PC-9 (cell line): ENCODE measurements around the gene RPS2. TPM values are rescaled to one million over a fixed set of nuclear protein-coding genes. Genes with fewer than 3 reads are reported as not detected.

Experiments
- BruUV-seq: library from RNA; stranded (reverse); fragments of 400-500 nt; replicated peaks from 2 replicates; lab custom pipeline; 2021; lab: Mats Ljungman, UMichigan
- CTCF ChIA-PET: fragments of 300-600 bp; sonication (Branson Sonifier 250); formaldehyde crosslinking; loops from one replicate; lab custom pipeline; 2022; ENCODE audit warnings: antibody characterized with exemption; lab: Charles Lee
- POLR2A ChIA-PET: fragments of 300-600 bp; sonication (Branson Sonifier 250); formaldehyde crosslinking; loops from one replicate; lab custom pipeline; 2022; ENCODE audit warnings: antibody characterized with exemption; ENCODE audit not compliant: unreplicated experiment; lab: Charles Lee
- DNase-seq, 2 experiments: peaks; one replicate each; pipeline versions ENCODE4 v3.0.0 to v3.0.0-alpha.2; 2015 to 2022; ENCODE audit warnings: mixed read lengths in 1 of 2
- H2AFZ ChIP-seq: fragments of 200-600 bp; sonication (generic); 2 replicates; pipeline ENCODE4 v1.8.1; 2017; ENCODE audit warnings: antibody characterized with exemption
- H3F3A ChIP-seq: fragments of 200-600 bp; sonication (generic); 2 replicates; pipeline ENCODE4 v1.8.1; 2017; ENCODE audit warnings: antibody characterized with exemption, mild to moderate bottlenecking, low read depth; ENCODE audit not compliant: insufficient read depth
- H3K27ac ChIP-seq: fragments of 200-600 bp; sonication (generic); 2 replicates; pipeline ENCODE4 v1.6.1; 2016; ENCODE audit warnings: mixed run types
- H3K27me3 ChIP-seq: fragments of 200-600 bp; sonication (generic); 2 replicates; pipeline ENCODE4 v1.6.1; 2016; ENCODE audit warnings: low read depth, mixed run types; ENCODE audit not compliant: insufficient read depth
- H3K36me3 ChIP-seq: fragments of 200-600 bp; sonication (generic); 2 replicates; pipeline ENCODE4 v1.6.1; 2016; ENCODE audit warnings: low read depth, mixed run types
- H3K4me1 ChIP-seq: fragments of 200-600 bp; sonication (generic); replicated peaks from 2 replicates; pipeline ENCODE4 v1.6.1; 2016; ENCODE audit warnings: mixed run types; ENCODE audit not compliant: insufficient read depth
- H3K4me2 ChIP-seq: fragments of 200-600 bp; sonication (generic); 2 replicates; pipeline ENCODE4 v1.6.1; 2017; ENCODE audit warnings: mixed run types
- H3K4me3 ChIP-seq: fragments of 200-600 bp; sonication (generic); 2 replicates; pipeline ENCODE4 v1.6.1; 2016; ENCODE audit warnings: mixed run types
- H3K79me2 ChIP-seq: fragments of 200-600 bp; sonication (generic); 2 replicates; pipeline ENCODE4 v1.6.1; 2017; ENCODE audit warnings: low read depth, mixed run types
- H3K9me2 ChIP-seq: fragments of 200-600 bp; sonication (generic); 2 replicates; pipeline ENCODE4 v1.8.1; 2017; ENCODE audit warnings: mild to moderate bottlenecking; ENCODE audit not compliant: insufficient read depth
- H3K9me3 ChIP-seq: fragments of 200-600 bp; sonication (generic); 2 replicates; pipeline ENCODE4 v1.8.1; 2016; ENCODE audit warnings: low read depth; ENCODE audit not compliant: insufficient read depth
- H4K20me1 ChIP-seq: fragments of 200-600 bp; sonication (generic); 2 replicates; pipeline ENCODE4 v1.8.1; 2017; ENCODE audit not compliant: insufficient read depth
- EZH2 ChIP-seq: fragments of 200-600 bp; sonication (generic); IDR thresholded peaks from 2 replicates; pipeline ENCODE4 v1.8.0; 2017; ENCODE audit warnings: antibody characterized with exemption, low read depth
- intact Hi-C: fragments of 100-400 bp; cut with micrococcal nuclease; formaldehyde crosslinking; loops from one replicate; pipeline ENCODE4 v1.10.0; 2022; ENCODE audit not compliant: unreplicated experiment
- total RNA-seq: library from RNA; stranded (reverse); gene quantifications from 2 replicates; pipeline ENCODE4 v1.2.3, GENCODE V29; 2021
- TF ChIP-seq, protein P1 (sequence below): fragments of 200-600 bp; sonication (generic); conservative IDR thresholded peaks from 2 replicates; pipeline ENCODE4 v1.6.1; 2017; ENCODE audit warnings: mixed run types, antibody characterized with exemption, mild to moderate bottlenecking, moderate library complexity

Gene RPS2
- total RNA-seq, 1 experiment from 2014 or later = 3,808 TPM

DNA sequence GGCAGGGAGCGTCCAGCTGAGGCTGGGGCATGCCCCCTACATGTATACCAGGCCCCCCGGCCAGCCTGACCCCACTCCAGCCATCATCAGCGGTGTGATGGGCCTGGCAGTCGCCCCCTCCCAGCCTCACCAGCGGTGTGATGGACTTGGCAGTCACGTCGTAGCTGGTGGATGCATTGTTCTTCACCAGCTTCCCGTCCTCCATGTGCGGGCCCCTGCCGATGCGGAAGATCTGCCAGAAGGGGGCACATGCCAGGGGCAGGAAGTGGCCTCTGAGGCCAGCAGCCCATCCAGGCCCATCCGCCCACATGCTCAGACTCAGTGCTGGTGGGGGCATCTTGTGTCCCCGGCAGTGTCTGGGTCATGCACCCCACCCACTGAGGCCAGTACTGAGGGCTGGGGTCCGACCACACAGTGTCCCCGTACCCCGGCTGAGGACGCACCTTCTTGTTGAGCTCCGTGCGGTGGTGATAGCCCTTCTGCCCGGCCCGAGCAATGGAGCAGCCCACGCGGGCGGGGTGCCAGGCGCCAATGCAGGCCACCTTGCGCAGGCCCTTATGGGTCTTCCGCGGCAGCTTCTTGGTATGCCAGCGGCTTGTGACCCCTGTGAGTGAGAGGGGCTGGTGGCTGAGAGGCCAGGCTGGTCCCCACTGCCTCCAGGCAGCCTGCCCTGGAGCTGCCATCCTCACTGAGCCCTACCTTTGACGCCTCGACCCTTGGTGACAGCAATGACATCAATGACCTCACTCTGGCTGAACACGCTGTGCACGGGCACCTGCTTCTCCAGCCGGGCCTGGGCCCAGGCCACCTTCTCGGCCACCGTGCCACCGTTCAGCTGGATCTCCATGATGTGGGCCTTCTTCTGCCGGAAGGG lies 17.9 kb downstream of the RPS2 start:
- Histone ChIP-seq H3K9me3 (no peaks in the 10 kb centered on the region), H3K27ac (no peak overlapping the region), H3K9me2 (no peaks in the 10 kb centered on the region), H2AFZ (no peak overlapping the region), H3K4me2 (no peak overlapping the region), H3K36me3 (no peaks in the 10 kb centered on the region), H3K79me2 (peaks cover 6% of the 10 kb centered on the region; the same call in 1 of the 2 replicates), H3K4me1 (peaks cover 5% of the 10 kb centered on the region), H3F3A (peaks cover 23% of the 10 kb centered on the region; the same call in 1 of the 2 replicates), H4K20me1 (0 out of 2 replicates have a peak, but pooled peaks cover 3% of the 10 kb centered on the region), H3K4me3 (no peak overlapping the region), H3K27me3 (no peaks in the 10 kb centered on the region)
- intact Hi-C loops = no loop called here
- no peak for TF ChIP-seq EZH2
- TF ChIP-seq, protein P1, sequence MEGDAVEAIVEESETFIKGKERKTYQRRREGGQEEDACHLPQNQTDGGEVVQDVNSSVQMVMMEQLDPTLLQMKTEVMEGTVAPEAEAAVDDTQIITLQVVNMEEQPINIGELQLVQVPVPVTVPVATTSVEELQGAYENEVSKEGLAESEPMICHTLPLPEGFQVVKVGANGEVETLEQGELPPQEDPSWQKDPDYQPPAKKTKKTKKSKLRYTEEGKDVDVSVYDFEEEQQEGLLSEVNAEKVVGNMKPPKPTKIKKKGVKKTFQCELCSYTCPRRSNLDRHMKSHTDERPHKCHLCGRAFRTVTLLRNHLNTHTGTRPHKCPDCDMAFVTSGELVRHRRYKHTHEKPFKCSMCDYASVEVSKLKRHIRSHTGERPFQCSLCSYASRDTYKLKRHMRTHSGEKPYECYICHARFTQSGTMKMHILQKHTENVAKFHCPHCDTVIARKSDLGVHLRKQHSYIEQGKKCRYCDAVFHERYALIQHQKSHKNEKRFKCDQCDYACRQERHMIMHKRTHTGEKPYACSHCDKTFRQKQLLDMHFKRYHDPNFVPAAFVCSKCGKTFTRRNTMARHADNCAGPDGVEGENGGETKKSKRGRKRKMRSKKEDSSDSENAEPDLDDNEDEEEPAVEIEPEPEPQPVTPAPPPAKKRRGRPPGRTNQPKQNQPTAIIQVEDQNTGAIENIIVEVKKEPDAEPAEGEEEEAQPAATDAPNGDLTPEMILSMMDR = no peak
- BruUV-seq = no TSS peak
- ChIA-PET POLR2A (no interaction called here), CTCF (interaction anchor here (0.6 kb wide), 1 partner anchor 192 kb away, joined by 7 read pairs; no protein-coding TSS in a partner anchor)
- no peak for DNase-seq

DNA sequence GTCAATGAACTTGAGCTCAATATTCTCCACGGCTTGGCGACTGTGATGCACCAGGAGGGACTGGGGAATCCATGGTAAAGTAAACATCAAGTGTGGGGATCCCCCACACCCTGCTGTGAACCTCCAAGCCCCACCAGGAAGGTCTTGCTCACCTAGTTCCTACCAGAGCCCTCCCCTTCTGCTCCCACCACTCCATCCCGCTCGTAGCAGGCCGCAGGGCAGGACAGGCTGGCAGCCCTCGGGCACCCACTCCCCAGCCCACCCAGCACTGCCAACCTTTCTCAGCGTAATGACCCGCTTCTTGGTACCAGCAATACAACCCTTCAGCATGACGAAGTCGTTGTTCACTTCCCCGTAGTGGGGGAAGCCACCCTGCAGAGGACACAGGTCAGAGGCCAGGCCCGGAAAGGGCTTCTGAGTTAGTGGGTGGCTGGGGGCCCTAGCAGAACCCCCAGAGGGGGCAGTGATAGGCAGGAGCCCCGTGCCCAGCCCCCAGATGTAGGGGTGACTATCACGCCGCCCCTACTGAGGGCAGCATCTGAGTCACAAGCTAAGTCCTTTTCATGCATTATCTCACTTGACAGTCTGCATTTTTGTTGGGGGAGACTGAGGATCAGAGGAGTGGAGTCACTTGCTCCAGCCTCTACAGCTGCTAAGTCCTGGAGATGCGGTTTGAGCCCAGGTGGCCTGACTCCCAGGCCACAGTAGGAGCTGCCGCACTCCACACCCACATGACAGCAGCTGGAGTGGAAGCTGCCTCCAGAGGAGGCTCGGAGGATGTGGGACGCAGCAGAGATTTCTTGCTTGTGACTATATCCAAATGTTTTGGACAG lies 18.9 kb downstream of the RPS2 start:
- H3K79me2 ChIP-seq = peaks cover 13% of the 10 kb centered on the region; the same call in 1 of the 2 replicates
- 0 out of 2 replicates have a peak, but pooled peaks cover 3% of the 10 kb centered on the region for H4K20me1 ChIP-seq
- CTCF ChIA-PET = interaction anchor here (0.6 kb wide), 1 partner anchor 193 kb away, joined by 7 read pairs; no protein-coding TSS in a partner anchor
- peaks cover 33% of the 10 kb centered on the region; the same call in 1 of the 2 replicates for H3F3A ChIP-seq
- POLR2A ChIA-PET = no interaction called here
- H3K36me3 ChIP-seq = no peaks in the 10 kb centered on the region
- no TSS peak for BruUV-seq
- TF ChIP-seq, protein P1 = no peak
- no peak for TF ChIP-seq EZH2
- H3K4me1 ChIP-seq = peaks cover 15% of the 10 kb centered on the region
- H3K4me3 ChIP-seq = no peak overlapping the region
- H3K27ac ChIP-seq = no peak overlapping the region
- no peaks in the 10 kb centered on the region for H3K9me2 ChIP-seq
- H3K4me2 ChIP-seq = no peak overlapping the region
- H2AFZ ChIP-seq = no peak overlapping the region
- no peaks in the 10 kb centered on the region for H3K9me3 ChIP-seq
- intact Hi-C loops = no loop called here
- H3K27me3 ChIP-seq = no peaks in the 10 kb centered on the region
- DNase-seq = no peak

DNA sequence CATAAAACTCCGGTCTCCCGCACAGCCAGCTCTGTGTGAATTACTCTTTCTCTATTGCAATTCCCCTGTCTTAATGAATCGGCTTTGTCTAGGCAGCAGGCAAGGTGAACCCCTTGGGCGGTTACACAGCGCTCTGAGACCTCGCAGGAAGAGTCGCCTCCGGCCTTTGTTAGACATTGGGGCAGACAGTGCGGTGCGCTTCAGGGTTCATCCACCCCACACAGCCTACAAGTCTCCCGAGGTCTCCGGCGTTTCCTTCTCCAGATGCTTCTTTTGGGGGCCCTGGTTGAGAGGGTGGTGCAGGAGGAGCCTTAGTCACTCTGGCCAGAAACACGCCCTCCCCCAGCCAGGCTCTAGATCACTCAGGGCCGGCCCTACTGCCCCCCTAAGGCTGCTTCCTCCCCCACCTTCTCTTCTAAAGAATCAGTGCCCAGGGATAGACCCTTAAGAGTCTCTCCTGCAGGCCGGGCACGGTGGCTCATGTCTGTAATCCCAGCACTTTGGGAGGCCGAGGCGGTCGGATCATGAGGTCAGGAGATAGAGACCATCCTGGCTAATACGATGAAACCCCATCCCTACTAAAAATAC lies 19.9 kb downstream of the RPS2 start:
- peaks cover 18% of the 10 kb centered on the region; the same call in 1 of the 2 replicates for H3K79me2 ChIP-seq
- no peak for DNase-seq
- H2AFZ ChIP-seq = no peak overlapping the region
- no peaks in the 10 kb centered on the region for H3K27me3 ChIP-seq
- TF ChIP-seq, protein P1 = no peak
- no peaks in the 10 kb centered on the region for H3K9me3 ChIP-seq
- intact Hi-C loops = loop anchor here (5.0 kb wide), 1 partner anchor 162 kb away; the partner anchor contains the start of genes NUBP2 and SPSB3
- no peaks in the 10 kb centered on the region for H3K36me3 ChIP-seq
- 0 out of 2 replicates have a peak, but pooled peaks cover 3% of the 10 kb centered on the region for H4K20me1 ChIP-seq
- H3F3A ChIP-seq = peaks cover 33% of the 10 kb centered on the region; the same call in 1 of the 2 replicates
- CTCF ChIA-PET = interaction anchor here (0.6 kb wide), 1 partner anchor 264 kb away, joined by 3 read pairs; no protein-coding TSS in a partner anchor
- no peak overlapping the region for H3K4me3 ChIP-seq
- no peaks in the 10 kb centered on the region for H3K9me2 ChIP-seq
- no TSS peak for BruUV-seq
- POLR2A ChIA-PET = no interaction called here
- no peak overlapping the region for H3K27ac ChIP-seq
- no peak overlapping the region for H3K4me2 ChIP-seq
- H3K4me1 ChIP-seq = peaks cover 17% of the 10 kb centered on the region
